Measurements from ENCODE around the gene GOLGA3.

GRCh38 chr12:132730353-132730752 lies 98.3 kb downstream of the GOLGA3 start:
- no peak for TF ChIP-seq CTCF (IDR thresholded peaks at IDR 0.05)
- TF ChIP-seq EZH2 (IDR thresholded peaks at IDR 0.05; ENCODE audit: borderline replicate concordance, insufficient read depth, low read depth, low read length, poor library complexity, severe bottlenecking): no peak

Data from B cell (primary cell).